Urinary bladder (tissue), 4 donors: ENCODE measurements around the gene FXYD6. TPM values are rescaled to one million over a fixed set of nuclear protein-coding genes. Genes with fewer than 3 reads are reported as not detected.

Experiments
- DNase-seq: peaks from one replicate; pipeline ENCODE4 v3.0.0-alpha.2; 2015; ENCODE audit errors: extremely low spot score
- H3K27ac ChIP-seq: one replicate; pipeline ENCODE4 v1.5.1; 2013; ENCODE audit warnings: low read depth, mild to moderate bottlenecking, moderate library complexity
- H3K36me3 ChIP-seq: one replicate; pipeline ENCODE4 v1.6.1; 2013; ENCODE audit warnings: mild to moderate bottlenecking, moderate library complexity; ENCODE audit not compliant: insufficient read depth
- H3K4me1 ChIP-seq: one replicate; pipeline ENCODE4 v1.6.1; 2013; ENCODE audit warnings: mild to moderate bottlenecking, moderate library complexity; ENCODE audit not compliant: insufficient read depth
- H3K4me3 ChIP-seq: one replicate; pipeline ENCODE4 v1.5.1; 2013; ENCODE audit warnings: low read depth, low read length
- WGBS: extraction: QIAGEN DNeasy Blood & Tissue Kit; methylation state at CpG from one replicate; pipeline ENCODE4 v1.1.7; 2013; 5-methylcytosine and 5-hydroxymethylcytosine counted together
- polyA plus RNA-seq: library from polyadenylated mRNA; stranded (reverse); fragments of 200-250 nt; gene quantifications from one replicate; pipeline ENCODE4 v1.2.3, GENCODE V29; 2013
- total RNA-seq: library from RNA; depleted of rRNA; stranded (reverse); fragments of >200 nt; gene quantifications from one replicate; pipeline ENCODE4 v1.2.3, GENCODE V29; 2014
- donor health status: healthy with polysubstance abuse.
- donor health status: healthy.

The FXYD6 gene
- total and polyA plus RNA-seq, 2 donors = 56.2 to 373 TPM

DNA sequence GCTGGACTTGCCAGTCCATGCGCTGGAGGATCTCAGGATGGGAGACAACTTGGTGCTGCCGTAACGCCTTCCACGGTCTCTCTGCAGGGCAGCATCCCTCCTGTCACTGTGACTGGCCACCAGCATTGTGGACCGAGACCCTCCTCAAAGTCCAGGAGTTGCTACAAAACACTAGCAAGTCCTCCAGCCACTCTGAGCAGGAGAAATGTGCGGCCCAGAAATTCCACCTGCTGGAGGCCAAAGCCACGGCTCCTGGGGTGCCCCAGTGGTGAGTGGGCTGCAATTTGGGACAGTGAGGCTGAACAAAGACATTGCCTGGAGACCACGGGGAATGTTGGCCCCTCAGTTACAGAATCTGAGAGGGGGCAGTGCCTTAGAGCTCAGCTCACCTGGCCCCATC is 72.6 kb downstream of the FXYD6 start:
- no peak for DNase-seq
- WGBS = 95% methylated on average over 8 of the region's 8 CpGs
- H3K4me1 ChIP-seq = no peaks in the 10 kb centered on the region

DNA sequence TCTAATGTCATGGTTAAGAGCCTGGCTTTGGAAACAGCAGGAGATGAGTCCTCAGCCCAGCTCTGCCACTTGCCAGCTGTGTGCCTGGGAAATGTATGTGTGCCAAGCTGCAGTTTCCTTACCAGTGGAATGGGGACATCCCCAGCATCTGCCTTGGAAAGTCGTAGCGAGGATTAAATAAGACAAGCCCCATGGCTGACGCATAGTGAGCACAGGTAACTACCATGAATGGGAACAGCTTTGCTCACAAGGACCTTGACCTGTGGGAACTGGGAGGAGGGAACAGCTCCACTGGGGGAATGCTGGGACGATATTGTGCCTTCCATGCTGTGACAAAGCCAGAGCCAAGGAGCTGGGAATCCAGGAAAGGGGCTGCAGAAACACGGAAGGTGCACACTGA is 76.8 kb downstream of the FXYD6 start:
- Histone ChIP-seq H3K4me1 (peaks cover 2% of the 10 kb centered on the region), H3K4me3 (no peak overlapping the region), H3K36me3 (no peaks in the 10 kb centered on the region), H3K27ac (no peak overlapping the region)
- no peak for DNase-seq
- 72% methylated on average over 5 of the region's 5 CpGs for WGBS

More for the DNA sequence above, 72.6 kb downstream of the FXYD6 start:
- Histone ChIP-seq H3K4me3 (no peak overlapping the region), H3K36me3 (no peaks in the 10 kb centered on the region), H3K27ac (no peak overlapping the region)

DNA sequence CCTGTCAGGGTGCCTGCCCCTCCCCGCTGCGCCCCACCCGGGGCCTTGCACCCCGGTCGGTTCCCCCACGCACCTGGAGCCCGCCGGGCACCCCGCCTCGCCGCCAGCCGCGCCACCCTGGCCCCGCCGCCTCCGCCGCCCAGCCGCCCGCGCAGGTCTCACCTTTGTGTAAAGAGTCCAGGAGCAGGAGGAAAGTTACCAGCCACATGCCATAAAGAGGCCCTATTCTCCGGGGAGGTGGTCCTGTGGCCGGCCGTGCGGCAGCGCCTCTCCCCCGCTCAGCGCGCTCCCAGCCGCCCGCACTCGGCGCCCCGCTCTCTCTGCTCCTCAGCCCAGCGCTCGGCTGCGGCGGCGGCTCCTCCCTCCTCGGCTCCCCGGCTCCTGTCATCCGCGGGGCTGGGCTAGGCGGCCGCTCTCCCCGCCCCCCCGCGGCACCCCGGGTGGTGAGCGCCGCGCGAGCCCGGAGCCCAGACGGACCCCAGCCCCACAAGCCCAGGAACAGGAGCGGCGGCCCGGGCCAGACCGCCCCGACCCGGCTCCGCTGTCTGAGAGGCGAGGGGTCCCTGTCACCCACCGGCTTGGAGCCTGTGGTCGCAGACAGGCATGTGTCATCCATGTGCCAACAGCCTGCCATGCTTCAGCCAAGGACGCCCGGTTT is 79.5 kb downstream of the FXYD6 start, which contains the start of gene DSCAML1:
Gene DSCAML1 (minus strand): TSS at position 345 of the 658 bp plus-strand sequence. CDS start 137 bp downstream, at position 208.
- Histone ChIP-seq H3K36me3 (no peaks in the 10 kb centered on the region), H3K27ac (no peak within 1 kb of the TSS), H3K4me1 (peaks cover 2% of the 10 kb centered on the region), H3K4me3 (peak within 1 kb of the TSS; percentile 31)
- no peak for DNase-seq
- WGBS = 2% methylated on average over 66 of the region's 66 CpGs

- peak overlapping the region; percentile 31 for H3K4me3 ChIP-seq
- H3K27ac ChIP-seq = no peak overlapping the region
- no peaks in the 10 kb centered on the region for H3K36me3 ChIP-seq
- peaks cover 2% of the 10 kb centered on the region for H3K4me1 ChIP-seq
- DNase-seq = no peak
- under 1% methylated on average over 35 of the region's 35 CpGs for WGBS
Measured at GRCh38 chr11:117796456-117796871, 80.0 kb downstream of the FXYD6 start.

DNA sequence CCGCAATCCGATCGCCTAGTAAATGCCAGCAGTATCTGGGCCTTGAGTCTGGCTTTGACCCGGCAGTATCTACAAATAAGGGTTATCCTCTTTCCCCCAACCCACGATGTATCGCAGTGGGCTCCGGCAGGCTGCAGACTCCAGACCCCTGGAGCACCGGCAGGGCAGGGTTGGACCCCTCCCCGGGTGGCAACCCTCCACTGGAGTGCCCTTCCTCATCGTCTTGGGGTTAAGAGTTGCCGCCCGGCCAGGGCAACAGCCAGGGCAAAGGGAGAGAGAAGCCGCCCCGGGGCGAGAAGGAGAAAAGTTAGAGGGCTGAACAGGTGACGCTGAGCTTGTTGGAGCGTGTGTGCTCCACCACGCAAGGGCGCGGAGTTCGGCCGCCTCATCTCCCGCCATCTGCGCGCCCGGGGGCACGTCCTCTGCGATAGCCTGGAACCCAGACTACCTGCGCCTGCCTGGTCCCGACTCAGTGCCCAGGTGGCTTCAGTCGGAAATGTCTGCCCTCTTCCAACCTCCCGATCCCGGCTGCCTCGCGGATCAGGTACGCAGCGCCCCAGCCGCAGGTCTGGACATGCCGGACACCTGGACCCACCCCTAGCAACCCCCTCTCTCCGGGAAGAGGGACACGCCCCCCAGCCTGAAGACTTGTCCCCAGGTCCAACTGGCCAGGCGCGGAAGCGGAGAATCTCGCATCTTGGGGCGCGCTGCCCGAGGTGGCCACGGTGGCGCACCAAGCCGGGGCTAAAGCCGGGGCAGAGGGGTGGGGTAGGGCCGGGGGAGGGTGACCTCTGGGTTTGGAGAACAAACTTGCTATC is 80.6 kb downstream of the FXYD6 start:
- no peak overlapping the region for H3K27ac ChIP-seq
- WGBS = 5% methylated on average over 53 of the region's 53 CpGs
- DNase-seq = no peak
- no peaks in the 10 kb centered on the region for H3K36me3 ChIP-seq
- H3K4me3 ChIP-seq = peak overlapping the region; percentile 31
- H3K4me1 ChIP-seq = peaks cover 2% of the 10 kb centered on the region

GRCh38 chr11:117794772-117795629 is 81.5 kb downstream of the FXYD6 start:
- peaks cover 2% of the 10 kb centered on the region for H3K4me1 ChIP-seq
- no peak overlapping the region for H3K4me3 ChIP-seq
- no peak overlapping the region for H3K27ac ChIP-seq
- H3K36me3 ChIP-seq = no peaks in the 10 kb centered on the region
- no peak for DNase-seq
- 51% methylated on average over 29 of the region's 29 CpGs for WGBS

DNA sequence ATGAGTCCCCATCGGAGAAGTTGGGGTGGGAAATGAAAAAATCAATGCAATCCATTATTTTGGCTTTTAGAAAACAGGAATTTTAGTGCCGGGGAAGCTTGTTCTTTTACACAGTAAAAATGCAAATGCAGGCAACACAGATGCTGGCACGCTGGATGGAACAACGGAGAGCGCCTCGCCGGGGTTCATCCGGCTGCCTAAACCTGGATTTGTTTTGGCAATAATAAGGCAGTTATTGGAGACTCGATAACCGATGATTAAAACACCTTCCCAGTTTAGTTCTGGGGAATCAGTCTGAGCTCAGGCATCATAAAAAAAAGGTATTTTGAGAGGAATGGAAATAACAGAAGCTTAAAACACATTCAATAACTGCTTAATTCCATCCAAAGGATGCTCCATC is 82.3 kb downstream of the FXYD6 start:
- H3K4me3 ChIP-seq = no peak overlapping the region
- H3K27ac ChIP-seq = no peak overlapping the region
- peaks cover 2% of the 10 kb centered on the region for H3K4me1 ChIP-seq
- DNase-seq = no peak
- H3K36me3 ChIP-seq = no peaks in the 10 kb centered on the region
- WGBS = 87% methylated on average over 10 of the region's 10 CpGs

DNA sequence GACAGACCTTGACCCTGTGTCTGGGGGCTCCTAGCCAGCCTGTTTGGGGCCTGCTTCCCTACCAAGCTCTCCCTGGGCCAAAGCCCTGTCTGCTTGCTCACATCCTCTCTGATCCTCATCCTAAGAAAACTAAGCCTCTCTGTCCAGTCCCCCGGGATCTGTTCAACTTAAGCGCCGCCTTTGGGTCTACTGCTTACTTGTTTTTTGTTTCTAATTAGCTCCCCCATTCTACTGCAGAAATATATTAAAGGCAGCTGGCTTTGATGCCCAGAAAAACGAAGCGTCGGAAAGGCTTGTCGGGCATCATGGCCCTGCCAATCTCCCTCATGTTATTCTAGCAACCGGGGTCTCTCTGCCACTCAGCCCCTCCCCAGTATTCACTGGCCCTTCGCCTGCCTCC is 82.9 kb downstream of the FXYD6 start:
- peaks cover 2% of the 10 kb centered on the region for H3K4me1 ChIP-seq
- no peak for DNase-seq
- no peak overlapping the region for H3K27ac ChIP-seq
- WGBS = 91% methylated on average over 9 of the region's 9 CpGs
- H3K36me3 ChIP-seq = no peaks in the 10 kb centered on the region
- H3K4me3 ChIP-seq = no peak overlapping the region

- WGBS = 90% methylated on average over 6 of the region's 6 CpGs
- Histone ChIP-seq H3K27ac (no peak overlapping the region), H3K4me1 (peaks cover 2% of the 10 kb centered on the region), H3K36me3 (no peaks in the 10 kb centered on the region), H3K4me3 (no peak overlapping the region)
- DNase-seq = no peak
Measured at GRCh38 chr11:117792992-117793391, 83.5 kb downstream of the FXYD6 start.

DNA sequence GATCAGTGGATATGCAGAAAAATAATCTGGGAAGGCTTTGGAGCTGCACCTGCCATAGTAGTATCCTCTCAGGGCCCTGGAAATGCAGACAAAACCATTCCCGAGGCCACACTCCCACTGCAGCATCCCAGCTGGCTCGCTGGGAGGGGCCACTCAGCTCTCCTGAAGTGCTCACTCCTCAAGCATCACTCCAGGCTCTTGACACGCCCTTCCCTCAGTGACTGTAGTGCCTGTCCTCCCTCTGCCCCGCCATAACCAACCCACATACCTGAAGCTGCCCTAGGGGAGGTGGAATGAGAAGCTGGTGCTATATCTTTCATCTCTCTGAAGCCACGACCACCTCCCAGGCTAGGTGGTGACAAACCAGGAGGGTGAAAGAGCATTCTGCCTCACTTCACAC is 84.2 kb downstream of the FXYD6 start:
- H3K4me1 ChIP-seq = peaks cover 2% of the 10 kb centered on the region
- H3K4me3 ChIP-seq = no peak overlapping the region
- 89% methylated on average over 5 of the region's 5 CpGs for WGBS
- no peaks in the 10 kb centered on the region for H3K36me3 ChIP-seq
- DNase-seq = no peak
- H3K27ac ChIP-seq = no peak overlapping the region

DNA sequence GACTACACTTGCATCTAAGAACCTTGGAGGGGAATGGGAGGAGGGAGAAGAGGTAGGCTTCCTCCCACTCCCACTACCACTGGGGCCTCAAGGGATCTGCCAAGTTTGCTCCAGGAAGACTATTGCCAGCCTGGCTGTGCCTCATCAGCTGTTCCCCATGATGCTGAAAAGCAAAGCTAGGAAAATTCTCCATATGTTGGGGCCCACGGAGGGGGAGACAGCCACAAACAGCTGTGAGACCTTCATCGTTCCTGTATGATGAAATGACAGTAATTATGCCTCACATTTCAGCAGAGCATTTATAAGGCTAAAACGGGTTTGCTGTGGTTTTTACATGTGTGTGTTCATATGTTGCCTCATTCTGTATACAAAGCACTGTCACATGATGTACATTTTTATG is 86.2 kb downstream of the FXYD6 start:
- 51% methylated on average over 3 of the region's 3 CpGs for WGBS
- DNase-seq = no peak
- H3K36me3 ChIP-seq = no peaks in the 10 kb centered on the region
- no peak overlapping the region for H3K27ac ChIP-seq
- no peak overlapping the region for H3K4me3 ChIP-seq
- no peaks in the 10 kb centered on the region for H3K4me1 ChIP-seq

GRCh38 chr11:117789241-117789640 is 87.2 kb downstream of the FXYD6 start:
- H3K4me1 ChIP-seq = no peaks in the 10 kb centered on the region
- 88% methylated on average over 4 of the region's 4 CpGs for WGBS
- H3K36me3 ChIP-seq = no peaks in the 10 kb centered on the region
- H3K27ac ChIP-seq = no peak overlapping the region
- DNase-seq = no peak
- H3K4me3 ChIP-seq = no peak overlapping the region
